Activated CD4-positive, alpha-beta T cell treated with anti-CD3 and anti-CD28 coated beads for 36 hours (primary cell): ENCODE results near the gene RPL35. TPM values are rescaled to one million over a fixed set of nuclear protein-coding genes. Genes with fewer than 3 reads are reported as not detected.

ENCODE experiments used
- ATAC-seq: fragments of 200-7000 bp; cut with Tn5 transposase; one replicate; pipeline ENCODE4 v1.10.0; 2021; ENCODE audit warnings: mild to moderate bottlenecking, moderate library complexity
- CTCF ChIA-PET: fragments of 350-600 bp; sonication (Branson Sonifier 250); formaldehyde crosslinking; loops from one replicate; lab custom pipeline; 2021; ENCODE audit warnings: antibody characterized with exemption; lab: Charles Lee
- POLR2A ChIA-PET: fragments of 350-600 bp; sonication (Branson Sonifier 250); formaldehyde crosslinking; loops from one replicate; lab custom pipeline; 2021; ENCODE audit warnings: antibody characterized with exemption, inconsistent platforms; lab: Charles Lee
- DNase-seq: peaks from one replicate; pipeline ENCODE4 v3.0.0-alpha.2; 2020
- H3K27ac Mint-ChIP-seq: one replicate; pipeline ENCODE4 v1.8.0; 2021; ENCODE audit warnings: mixed read lengths
- H3K27me3 Mint-ChIP-seq: one replicate; pipeline ENCODE4 v1.8.0; 2021; ENCODE audit warnings: mixed read lengths
- H3K36me3 Mint-ChIP-seq: one replicate; pipeline ENCODE4 v1.8.0; 2021; ENCODE audit warnings: low read depth, mixed read lengths
- H3K4me1 Mint-ChIP-seq: one replicate; pipeline ENCODE4 v1.8.0; 2021; ENCODE audit warnings: mixed read lengths
- H3K4me3 Mint-ChIP-seq: one replicate; pipeline ENCODE4 v1.8.0; 2021; ENCODE audit warnings: mild to moderate bottlenecking, moderate library complexity, mixed read lengths
- H3K9me3 Mint-ChIP-seq: one replicate; pipeline ENCODE4 v1.8.0; 2021; ENCODE audit warnings: low read depth, mixed read lengths
- intact Hi-C, 2 experiments: fragments of 100-400 bp; cut with DNase I in 1 of 2; cut with micrococcal nuclease in 1 of 2; formaldehyde crosslinking; loops; one replicate each; pipeline versions ENCODE4 v1.14.2 to v1.15.1; 2022 to 2024; cut with DNase I, micrococcal nuclease
- total RNA-seq, 2 experiments: library from RNA; stranded (reverse); gene quantifications; one replicate each; pipeline ENCODE4 v1.2.3, GENCODE V29; 2021

The RPL35 gene
- 1,000 to 10,000 TPM; 2,227 to 2,561 TPM for total RNA-seq

DNA sequence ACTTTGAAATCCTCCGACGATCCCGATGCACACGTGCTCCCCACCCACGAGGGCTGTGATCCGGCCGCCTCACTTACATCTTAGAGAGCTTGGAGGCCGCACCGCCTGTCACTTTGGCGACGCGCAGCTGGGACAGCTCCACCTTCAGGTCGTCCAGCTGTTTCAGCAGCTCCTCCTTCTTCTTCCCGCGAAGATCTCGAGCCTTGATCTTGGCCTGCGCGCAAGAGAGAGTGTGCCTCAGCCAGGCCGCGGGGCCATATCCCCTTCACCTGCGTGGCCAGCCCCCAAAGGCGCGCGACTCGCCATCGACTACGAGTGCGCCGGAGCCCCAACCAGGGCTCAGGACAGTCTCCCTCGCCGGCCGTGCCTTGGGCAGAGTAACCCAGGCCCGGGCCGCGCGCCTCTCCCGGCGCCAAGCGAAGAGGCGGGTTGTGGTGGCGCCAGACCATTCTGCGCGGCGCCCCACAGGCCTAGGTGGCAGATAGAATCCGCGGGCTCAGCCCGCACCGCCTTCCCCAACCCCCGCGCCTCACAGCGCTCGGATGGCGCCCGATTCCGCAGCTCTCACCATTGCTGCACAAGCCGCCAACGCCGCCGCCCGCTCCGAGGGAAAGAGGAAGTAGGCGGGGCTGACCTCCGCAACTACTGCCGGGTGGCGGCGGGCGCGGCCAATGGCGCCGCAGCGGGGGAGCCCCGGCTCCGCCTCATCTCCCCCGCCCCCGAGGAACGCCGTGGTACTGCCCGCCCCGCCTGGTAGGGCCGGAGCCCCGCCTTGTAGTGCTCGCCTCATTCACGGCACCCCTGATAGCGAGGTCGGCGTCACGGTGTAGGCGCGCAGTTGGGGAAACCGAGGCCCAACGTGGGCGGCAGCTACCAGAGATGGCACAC is at the start of gene RPL35, which contains the start of gene ARPC5L:
TSS of gene RPL35 (minus strand) at position 616 of the 888 bp plus-strand sequence. CDS start at position 571, 45 bp downstream.
TSS of gene ARPC5L (plus strand) at position 789 of the 888 bp plus-strand sequence. CDS start 7,161 bp downstream, outside the sequence.
- DNase-seq (peak; percentile 98), ATAC-seq (peak; percentile 95)
- no peaks in the 10 kb centered on the region for H3K27me3 Mint-ChIP-seq
- intact Hi-C loops, result loop anchor here (1.0 to 10.0 kb wide), 11 partner anchors 9 to 1946 kb away; partner anchors contain the start of genes PPP6C (in 2 of the 2), GOLGA1 (in 1 of the 2), HSPA5 (in 1 of the 2) and MAPKAP1 (in 1 of the 2)
- CTCF ChIA-PET, result interaction anchor here (0.7 to 2.6 kb wide), 10 partner anchors 9 to 278 kb away, joined by 3 to 19 read pairs (median 4); partner anchors contain the start of genes NR6A1, OLFML2A and WDR38
- POLR2A ChIA-PET, result interaction anchor here (0.6 to 2.7 kb wide), 11 partner anchors 8 to 380 kb away, joined by 3 to 33 read pairs (median 3); partner anchors contain the start of genes HSPA5, NR6A1 and WDR38
- H3K27ac Mint-ChIP-seq, result peak within 1 kb of the TSS; percentile 95
- H3K36me3 Mint-ChIP-seq, result peaks cover 47% of the 10 kb centered on the region
- H3K4me3 Mint-ChIP-seq, result peak within 1 kb of the TSS; percentile 95
- H3K4me1 Mint-ChIP-seq, result peaks cover 46% of the 10 kb centered on the region
- no peaks in the 10 kb centered on the region for H3K9me3 Mint-ChIP-seq

DNA sequence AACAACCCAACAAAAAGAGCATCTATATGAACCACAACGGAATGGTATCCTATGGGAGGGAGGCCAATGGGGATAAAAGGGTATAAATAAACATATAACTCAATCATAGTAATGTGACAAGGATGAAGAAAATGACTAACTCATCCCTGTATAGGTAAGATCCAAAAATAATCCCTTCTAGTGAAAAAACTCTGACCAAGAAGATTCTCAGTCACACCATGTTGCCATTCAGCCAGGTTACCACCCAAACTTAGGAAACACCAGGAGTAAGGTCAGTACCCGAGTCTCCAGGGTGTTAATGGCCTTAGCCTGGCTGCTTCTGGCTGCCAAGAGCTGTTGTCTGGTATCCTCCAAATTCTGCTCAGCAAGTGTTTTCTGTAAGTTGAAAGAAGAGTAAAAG is 46.3 kb upstream of the RPL35 start:
- intact Hi-C loops, result no loop called here
- Mint-ChIP-seq H3K4me3 (no peak overlapping the region), H3K27ac (no peak overlapping the region), H3K36me3 (peaks cover 46% of the 10 kb centered on the region), H3K4me1 (no peaks in the 10 kb centered on the region), H3K9me3 (no peaks in the 10 kb centered on the region), H3K27me3 (no peaks in the 10 kb centered on the region)
- DNase-seq (no peak), ATAC-seq (no peak)
- ChIA-PET POLR2A (no interaction called here), CTCF (interaction anchor here (1.1 kb wide), 1 partner anchor 133 kb away, joined by 4 read pairs; no protein-coding TSS in a partner anchor)

DNA sequence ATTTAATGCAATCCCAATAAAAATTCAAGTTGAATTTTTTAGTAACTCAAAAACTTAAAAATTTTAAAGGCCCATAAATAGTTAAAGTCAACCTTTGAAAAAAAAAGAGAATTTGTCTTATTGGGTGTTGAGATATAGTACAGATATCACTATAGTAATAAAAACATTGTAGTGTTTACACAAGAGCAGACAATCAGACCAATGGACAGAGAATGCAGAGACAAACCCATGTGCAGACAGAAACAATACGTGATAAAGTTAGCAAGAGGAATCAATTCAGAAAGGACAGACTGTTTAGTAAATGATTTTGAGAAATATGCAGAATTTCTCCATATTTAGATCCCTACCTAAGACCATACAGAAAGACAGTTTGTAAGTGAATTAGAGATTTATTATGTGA is 45.2 kb upstream of the RPL35 start:
- peaks cover 46% of the 10 kb centered on the region for H3K36me3 Mint-ChIP-seq
- no peak overlapping the region for H3K4me3 Mint-ChIP-seq
- no peaks in the 10 kb centered on the region for H3K4me1 Mint-ChIP-seq
- ChIA-PET CTCF (no interaction called here), POLR2A (no interaction called here)
- no peaks in the 10 kb centered on the region for H3K9me3 Mint-ChIP-seq
- H3K27ac Mint-ChIP-seq, result no peak overlapping the region
- H3K27me3 Mint-ChIP-seq, result no peaks in the 10 kb centered on the region
- DNase-seq, result no peak
- intact Hi-C loops, result no loop called here
- ATAC-seq, result no peak

DNA sequence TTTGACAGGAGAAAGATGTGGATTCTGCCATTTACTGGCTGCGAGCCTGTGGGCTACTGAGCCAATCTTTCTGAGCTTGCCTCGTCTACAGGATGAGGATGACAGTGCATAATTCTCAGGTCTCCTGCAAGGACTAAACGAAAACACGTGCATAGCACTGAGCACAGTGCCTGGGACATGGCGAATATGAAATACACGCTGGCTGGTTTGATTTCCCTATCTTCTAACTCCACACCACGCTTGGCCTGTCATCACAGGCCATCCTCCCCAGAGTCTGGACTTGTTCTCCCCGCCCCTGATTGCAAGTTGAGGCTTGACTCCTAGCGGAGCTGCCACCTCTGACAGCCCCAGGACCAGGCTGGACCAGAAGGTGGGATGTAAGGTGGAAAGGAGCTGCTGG is 38.1 kb upstream of the RPL35 start:
- Mint-ChIP-seq H3K27me3 (no peaks in the 10 kb centered on the region), H3K36me3 (peaks cover 37% of the 10 kb centered on the region), H3K4me1 (peaks cover 6% of the 10 kb centered on the region), H3K27ac (no peak overlapping the region), H3K4me3 (no peak overlapping the region), H3K9me3 (no peaks in the 10 kb centered on the region)
- POLR2A ChIA-PET, result no interaction called here
- intact Hi-C loops, result no loop called here
- DNase-seq, result no peak
- CTCF ChIA-PET, result interaction anchor here (0.8 to 1.1 kb wide), 2 partner anchors 12 to 231 kb away, joined by 3 read pairs; no protein-coding TSS in a partner anchor
- ATAC-seq, result no peak

DNA sequence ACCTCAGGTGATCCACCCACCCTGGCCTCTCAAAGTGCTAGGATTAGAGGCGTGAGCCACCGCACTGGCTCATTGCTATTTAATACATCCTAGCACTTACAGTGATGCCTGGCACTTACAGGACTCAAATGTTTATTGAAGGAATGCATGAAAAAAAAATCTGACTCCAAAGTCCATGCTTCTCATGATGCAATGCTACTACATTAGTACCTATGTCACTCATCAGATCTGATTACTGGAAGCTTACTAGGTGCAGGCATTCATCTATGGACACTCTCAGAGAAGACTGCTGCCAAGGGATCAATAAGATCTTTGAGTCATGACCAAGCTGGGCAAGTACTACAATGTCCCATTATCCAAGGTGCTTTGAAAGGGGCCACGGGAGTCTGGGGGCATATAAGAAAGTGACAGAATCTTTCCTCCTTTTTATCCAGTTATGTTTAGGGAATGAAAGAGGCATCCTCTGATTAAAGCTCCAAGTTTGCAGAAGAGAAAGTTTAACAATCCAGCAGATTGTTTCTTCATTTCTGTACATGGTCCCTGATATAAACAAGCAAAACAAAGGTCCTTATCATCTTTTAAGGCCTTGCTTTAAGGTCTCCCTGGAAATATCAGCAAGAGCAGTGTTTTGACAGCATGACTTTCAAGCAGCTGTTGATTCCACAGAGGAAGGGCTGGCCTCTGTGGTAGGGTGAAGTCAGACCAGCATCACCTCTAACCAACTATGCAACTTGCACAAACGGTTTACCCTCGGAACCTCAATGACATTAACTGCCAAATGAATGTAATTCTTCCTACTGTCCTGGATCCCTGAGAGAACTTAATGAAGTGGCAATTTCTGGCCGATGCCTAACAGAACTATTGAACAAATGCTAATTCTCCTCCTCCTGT is 36.1 kb upstream of the RPL35 start:
- ChIA-PET CTCF (no interaction called here), POLR2A (no interaction called here)
- DNase-seq, result no peak
- no peak overlapping the region for H3K27ac Mint-ChIP-seq
- no peaks in the 10 kb centered on the region for H3K9me3 Mint-ChIP-seq
- H3K27me3 Mint-ChIP-seq, result no peaks in the 10 kb centered on the region
- H3K4me1 Mint-ChIP-seq, result peaks cover 10% of the 10 kb centered on the region
- no peak overlapping the region for H3K4me3 Mint-ChIP-seq
- intact Hi-C loops, result no loop called here
- no peak for ATAC-seq
- H3K36me3 Mint-ChIP-seq, result peaks cover 45% of the 10 kb centered on the region

DNA sequence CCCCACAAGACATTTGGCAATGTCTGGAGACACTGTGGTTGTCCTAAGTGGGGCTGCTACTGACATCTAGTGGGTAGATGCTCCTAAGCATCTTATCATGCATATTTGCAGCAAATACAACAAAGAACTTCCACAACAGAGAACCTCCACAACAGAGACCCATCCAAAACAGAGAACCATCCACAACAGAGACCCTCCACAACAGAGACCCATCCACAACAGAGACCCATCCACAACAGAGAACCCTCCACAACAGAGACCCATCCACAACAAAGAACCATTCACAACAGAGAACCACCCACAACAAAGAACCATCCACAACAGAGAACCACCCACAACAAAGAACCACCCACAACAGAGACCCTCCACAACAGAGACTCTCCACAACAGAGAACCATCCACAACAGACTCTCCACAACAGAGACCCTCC is 33.0 kb upstream of the RPL35 start:
- H3K27me3 Mint-ChIP-seq, result no peaks in the 10 kb centered on the region
- peaks cover 62% of the 10 kb centered on the region for H3K36me3 Mint-ChIP-seq
- POLR2A ChIA-PET, result no interaction called here
- DNase-seq (peak; percentile 49), ATAC-seq (peak; percentile 77)
- CTCF ChIA-PET, result interaction anchor here (0.7 to 1.3 kb wide), 3 partner anchors 13 to 208 kb away, joined by 4 to 5 read pairs (median 4); no protein-coding TSS in a partner anchor
- intact Hi-C loops, result loop anchor here in 1 of 2 experiments (1.0 to 2.0 kb wide), 2 partner anchors 24 to 120 kb away; no protein-coding TSS in a partner anchor
- peaks cover 10% of the 10 kb centered on the region for H3K4me1 Mint-ChIP-seq
- no peak overlapping the region for H3K4me3 Mint-ChIP-seq
- no peaks in the 10 kb centered on the region for H3K9me3 Mint-ChIP-seq
- H3K27ac Mint-ChIP-seq, result no peak overlapping the region

DNA sequence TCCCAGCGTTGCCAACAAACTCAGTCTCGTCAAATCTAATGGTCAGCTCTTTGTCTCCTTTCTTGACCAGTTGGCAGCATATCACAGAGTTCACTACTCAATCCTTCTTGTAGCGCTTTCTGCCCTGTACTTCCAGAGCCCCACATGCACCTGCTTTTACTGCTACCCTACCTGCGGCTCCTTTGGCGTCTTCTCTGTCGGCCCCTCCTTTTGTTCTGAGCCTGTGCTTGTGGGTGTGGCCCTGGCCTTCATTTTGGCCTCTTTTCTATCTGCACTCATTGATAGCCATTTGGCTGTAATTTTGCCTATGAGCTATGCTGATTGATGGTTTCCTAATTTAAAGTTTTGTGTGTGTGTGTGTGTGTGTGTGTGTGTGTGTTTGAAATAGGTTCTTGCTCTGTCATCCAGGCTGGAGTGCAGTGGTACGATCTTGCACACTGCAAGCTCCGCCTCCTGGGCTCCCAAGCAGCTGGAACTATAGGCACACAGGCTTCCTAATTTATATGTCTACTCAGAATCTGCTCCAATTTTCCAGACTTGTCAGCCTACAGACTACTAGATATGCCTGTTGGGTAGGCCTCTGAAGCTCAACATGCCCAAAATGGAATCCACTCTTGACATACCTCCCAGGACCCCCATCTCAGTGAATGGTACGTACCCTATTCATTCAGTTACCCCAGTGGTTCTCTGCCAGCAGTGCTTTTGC is 32.4 kb upstream of the RPL35 start:
- POLR2A ChIA-PET, result no interaction called here
- DNase-seq, result no peak
- no peaks in the 10 kb centered on the region for H3K27me3 Mint-ChIP-seq
- H3K36me3 Mint-ChIP-seq, result peaks cover 65% of the 10 kb centered on the region
- intact Hi-C loops, result loop anchor here in 1 of 2 experiments (1.0 to 2.0 kb wide), 2 partner anchors 23 to 120 kb away; no protein-coding TSS in a partner anchor
- H3K27ac Mint-ChIP-seq, result no peak overlapping the region
- no peak overlapping the region for H3K4me3 Mint-ChIP-seq
- no peak for ATAC-seq
- H3K9me3 Mint-ChIP-seq, result no peaks in the 10 kb centered on the region
- peaks cover 10% of the 10 kb centered on the region for H3K4me1 Mint-ChIP-seq
- CTCF ChIA-PET, result interaction anchor here (0.5 to 1.3 kb wide), 9 partner anchors 10 to 398 kb away, joined by 3 to 5 read pairs (median 4); partner anchors contain the start of gene WDR38

DNA sequence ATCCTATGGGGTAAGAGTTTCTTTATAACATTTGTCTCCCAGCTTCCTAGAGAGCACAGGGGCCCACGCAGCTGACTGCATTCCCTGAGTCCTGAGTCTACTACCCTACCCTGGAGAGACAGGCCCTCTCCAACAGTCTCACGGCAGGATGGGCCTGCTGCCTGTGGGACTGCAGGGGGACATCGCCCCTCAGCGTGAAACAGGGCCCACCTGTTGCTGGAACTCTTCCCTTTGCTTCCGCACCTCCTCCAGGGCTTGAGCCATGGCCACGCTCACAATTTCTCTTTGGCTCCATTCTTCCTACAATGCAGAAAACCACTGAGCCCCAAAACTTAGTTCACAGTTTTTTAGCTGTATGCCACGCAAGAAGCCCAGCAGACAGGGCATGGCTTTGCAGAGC is 28.4 kb upstream of the RPL35 start:
- peaks cover 79% of the 10 kb centered on the region for H3K36me3 Mint-ChIP-seq
- DNase-seq (no peak), ATAC-seq (no peak)
- no peak overlapping the region for H3K4me3 Mint-ChIP-seq
- H3K27me3 Mint-ChIP-seq, result no peaks in the 10 kb centered on the region
- no peak overlapping the region for H3K27ac Mint-ChIP-seq
- POLR2A ChIA-PET, result no interaction called here
- no peaks in the 10 kb centered on the region for H3K9me3 Mint-ChIP-seq
- intact Hi-C loops, result no loop called here
- H3K4me1 Mint-ChIP-seq, result peaks cover 6% of the 10 kb centered on the region
- CTCF ChIA-PET, result interaction anchor here (0.7 kb wide), 1 partner anchor 1455 kb away, joined by 3 read pairs; no protein-coding TSS in a partner anchor

DNA sequence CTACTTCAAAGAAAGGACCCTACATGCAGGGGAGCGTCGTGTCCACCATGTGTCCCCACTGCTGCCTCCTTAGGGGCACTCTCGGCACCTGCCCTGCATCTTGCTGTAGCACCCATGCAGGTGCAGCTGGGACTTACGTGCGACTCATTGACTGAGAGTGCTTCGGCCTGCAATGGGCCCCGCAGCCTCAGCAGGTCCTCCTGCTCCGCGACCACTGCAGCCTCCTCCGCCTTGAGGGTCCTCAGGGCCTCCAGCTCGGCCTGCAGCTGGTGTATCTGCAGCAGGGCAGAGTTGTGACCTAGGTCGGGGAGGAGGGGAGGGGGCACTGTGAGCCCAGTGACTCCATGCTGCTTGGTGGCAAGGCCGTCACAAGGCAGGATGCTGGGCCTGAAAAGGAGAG is 27.2 kb upstream of the RPL35 start:
- ATAC-seq (no peak), DNase-seq (no peak)
- ChIA-PET CTCF (interaction anchor here (1.1 kb wide), 1 partner anchor 34 kb away, joined by 3 read pairs; no protein-coding TSS in a partner anchor), POLR2A (no interaction called here)
- Mint-ChIP-seq H3K27ac (no peak overlapping the region), H3K9me3 (no peaks in the 10 kb centered on the region), H3K36me3 (peaks cover 77% of the 10 kb centered on the region), H3K4me3 (no peak overlapping the region), H3K27me3 (no peaks in the 10 kb centered on the region), H3K4me1 (no peaks in the 10 kb centered on the region)
- intact Hi-C loops, result no loop called here

DNA sequence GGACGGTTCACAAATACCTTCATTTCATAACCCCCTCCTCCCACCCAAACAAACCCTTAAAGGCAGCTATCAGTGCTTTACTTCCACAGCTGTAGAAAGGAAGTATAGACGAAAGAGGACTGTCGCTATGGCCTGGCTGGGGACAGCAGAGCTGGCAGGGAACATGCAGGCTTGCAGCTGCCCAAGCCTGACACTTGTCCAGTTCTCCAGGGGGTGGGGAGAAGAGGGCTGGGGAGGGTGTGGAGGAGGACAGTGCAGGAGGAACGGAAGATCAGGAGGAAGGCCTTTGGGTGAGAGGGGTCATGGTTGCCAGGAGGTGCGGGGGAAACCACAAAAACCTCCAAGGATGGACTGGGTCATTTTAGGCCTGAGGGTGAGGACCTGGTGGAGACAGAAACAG is 26.1 kb upstream of the RPL35 start:
- Mint-ChIP-seq H3K4me1 (no peaks in the 10 kb centered on the region), H3K36me3 (peaks cover 68% of the 10 kb centered on the region), H3K9me3 (no peaks in the 10 kb centered on the region), H3K27me3 (no peaks in the 10 kb centered on the region), H3K4me3 (no peak overlapping the region), H3K27ac (no peak overlapping the region)
- intact Hi-C loops, result no loop called here
- ChIA-PET POLR2A (no interaction called here), CTCF (interaction anchor here (0.7 kb wide), 2 partner anchors 39 to 296 kb away, joined by 3 read pairs; no protein-coding TSS in a partner anchor)
- ATAC-seq, result no peak
- DNase-seq, result no peak
